Loucy (cell line): ENCODE measurements around the gene GRID1.

Experiments used
- H2AFZ ChIP-seq: fragments of 200-600 bp; sonication (generic); 2 replicates; pipeline ENCODE4 v1.6.0; 2016; ENCODE audit warnings: antibody characterized with exemption, mild to moderate bottlenecking, low read length, moderate library complexity
- H3F3A ChIP-seq: fragments of 200-600 bp; 2 replicates; pipeline ENCODE4 v1.6.0; 2016; ENCODE audit warnings: antibody characterized with exemption, low read depth, mild to moderate bottlenecking
- H3K27me3 ChIP-seq: fragments of 200-600 bp; sonication (generic); 2 replicates; pipeline ENCODE4 v1.6.1; 2014; ENCODE audit warnings: low read length, mild to moderate bottlenecking; ENCODE audit not compliant: insufficient read depth, poor library complexity, severe bottlenecking
- H3K36me3 ChIP-seq: fragments of 200-600 bp; sonication (generic); 2 replicates; pipeline ENCODE4 v1.6.1; 2016; ENCODE audit warnings: low read length; ENCODE audit not compliant: insufficient read depth
- H3K4me1 ChIP-seq: fragments of 200-600 bp; sonication (generic); 2 replicates; pipeline ENCODE4 v1.5.1; 2014; ENCODE audit warnings: low read length, mild to moderate bottlenecking; ENCODE audit not compliant: insufficient read depth, poor library complexity, severe bottlenecking
- H3K4me2 ChIP-seq: fragments of 200-600 bp; sonication (generic); 2 replicates; pipeline ENCODE4 v1.6.0; 2014; ENCODE audit warnings: antibody characterized with exemption, low read length, low read depth, mild to moderate bottlenecking; ENCODE audit not compliant: poor library complexity, severe bottlenecking
- H3K4me3 ChIP-seq: fragments of 200-600 bp; sonication (generic); 2 replicates; pipeline ENCODE4 v1.5.1; 2014; ENCODE audit warnings: low read length, mild to moderate bottlenecking, mixed read lengths; ENCODE audit not compliant: poor library complexity, severe bottlenecking
- H3K79me2 ChIP-seq: fragments of 200-600 bp; sonication (generic); 2 replicates; pipeline ENCODE4 v1.6.1; 2014; ENCODE audit warnings: low read length; ENCODE audit not compliant: insufficient read depth
- H3K9ac ChIP-seq: fragments of 200-600 bp; sonication (generic); 2 replicates; pipeline ENCODE4 v1.6.0; 2014; ENCODE audit warnings: mild to moderate bottlenecking, low read depth, low read length, moderate library complexity; ENCODE audit not compliant: poor library complexity, severe bottlenecking
- H3K9me2 ChIP-seq: fragments of 200-600 bp; sonication (generic); replicated peaks from 2 replicates; pipeline ENCODE4 v1.6.1; 2016; ENCODE audit warnings: low read depth, low read length, mixed read lengths
- H3K9me3 ChIP-seq: fragments of 200-600 bp; sonication (generic); 2 replicates; pipeline ENCODE4 v1.6.1; 2014; ENCODE audit warnings: mild to moderate bottlenecking, antibody characterized with exemption, low read length, low read depth; ENCODE audit not compliant: insufficient read depth
- H4K20me1 ChIP-seq: fragments of 200-600 bp; sonication (generic); 2 replicates; pipeline ENCODE4 v1.6.0; 2014; ENCODE audit warnings: antibody characterized with exemption, low read length, mild to moderate bottlenecking; ENCODE audit not compliant: insufficient read depth, poor library complexity, severe bottlenecking
- CTCF ChIP-seq: fragments of 200-600 bp; sonication (generic); conservative IDR thresholded peaks from 2 replicates; pipeline ENCODE4 v1.5.1; 2014; ENCODE audit warnings: mild to moderate bottlenecking, antibody characterized with exemption, low read length
- EZH2phosphoT487 ChIP-seq: fragments of 200-600 bp; IDR thresholded peaks from 2 replicates; pipeline ENCODE4 v1.6.1; 2018; ENCODE audit warnings: antibody characterized with exemption, mild to moderate bottlenecking, moderate library complexity, borderline replicate concordance

Gene GRID1

GRCh38 chr10:86041116-86041515, 325.5 kb downstream of the GRID1 start:
- no peaks in the 10 kb centered on the region for H3F3A ChIP-seq
- H4K20me1 ChIP-seq: no peaks in the 10 kb centered on the region
- no peaks in the 10 kb centered on the region for H3K79me2 ChIP-seq
- H3K4me1 ChIP-seq: no peaks in the 10 kb centered on the region
- no peak overlapping the region for H3K9ac ChIP-seq
- H2AFZ ChIP-seq: no peak overlapping the region; the same call in 1 of the 2 replicates
- H3K27me3 ChIP-seq: no peaks in the 10 kb centered on the region
- TF ChIP-seq EZH2phosphoT487: no peak
- no peak for TF ChIP-seq CTCF
- H3K4me2 ChIP-seq: no peak overlapping the region
- H3K36me3 ChIP-seq: no peaks in the 10 kb centered on the region
- H3K9me2 ChIP-seq: no peaks in the 10 kb centered on the region
- no peak overlapping the region for H3K4me3 ChIP-seq
- H3K9me3 ChIP-seq: no peaks in the 10 kb centered on the region

- Histone ChIP-seq H3K36me3 (no peaks in the 10 kb centered on the region), H3K27me3 (no peaks in the 10 kb centered on the region)
- TF ChIP-seq CTCF (no peak), EZH2phosphoT487 (no peak)
Measured at GRCh38 chr10:86038371-86038770, 328.2 kb downstream of the GRID1 start.

GRCh38 chr10:86037096-86037495, 329.5 kb downstream of the GRID1 start:
- H3K36me3 ChIP-seq: no peaks in the 10 kb centered on the region
- H3F3A ChIP-seq: no peaks in the 10 kb centered on the region
- no peak overlapping the region for H3K9ac ChIP-seq
- H3K79me2 ChIP-seq: no peaks in the 10 kb centered on the region
- no peak for TF ChIP-seq EZH2phosphoT487
- no peak for TF ChIP-seq CTCF
- H3K4me3 ChIP-seq: no peak overlapping the region
- H4K20me1 ChIP-seq: no peaks in the 10 kb centered on the region
- no peak overlapping the region for H3K4me2 ChIP-seq
- no peaks in the 10 kb centered on the region for H3K4me1 ChIP-seq
- no peak overlapping the region for H2AFZ ChIP-seq
- no peaks in the 10 kb centered on the region for H3K27me3 ChIP-seq
- no peaks in the 10 kb centered on the region for H3K9me3 ChIP-seq
- H3K9me2 ChIP-seq: no peaks in the 10 kb centered on the region

More at GRCh38 chr10:86038371-86038770, 328.2 kb downstream of the GRID1 start:
- H3K4me3 ChIP-seq: no peak overlapping the region
- H3K9me2 ChIP-seq: no peaks in the 10 kb centered on the region
- no peaks in the 10 kb centered on the region for H3K9me3 ChIP-seq
- no peak overlapping the region for H2AFZ ChIP-seq
- H3K4me1 ChIP-seq: no peaks in the 10 kb centered on the region
- no peaks in the 10 kb centered on the region for H4K20me1 ChIP-seq
- H3K9ac ChIP-seq: no peak overlapping the region
- H3K4me2 ChIP-seq: no peak overlapping the region
- H3F3A ChIP-seq: no peaks in the 10 kb centered on the region
- no peaks in the 10 kb centered on the region for H3K79me2 ChIP-seq
